ENCODE measurements around the gene RAB30.

GRCh38 chr11:83042964-83043711 lies 28.6 kb downstream of the RAB30 start:
- no peak for TF ChIP-seq CTCF (IDR thresholded peaks at IDR 0.05 in 4 of 5, conservative IDR thresholded peaks at IDR 0.05 in 1 of 5)
- no peak for TF ChIP-seq POLR2A (IDR thresholded peaks at IDR 0.05)

Measured in gastrocnemius medialis (tissue), 4 donors.